Epithelial cell of prostate (primary cell): ENCODE measurements around the gene FAM168A.

Experiments
- DNase-seq: peaks from one replicate; pipeline ENCODE4 v3.0.0-alpha.2; 2011; ENCODE audit warnings: low read depth, low spot score
- H3K27ac ChIP-seq: fragments of 450-650 bp; 2 replicates; pipeline ENCODE4 v1.5.1; 2017; ENCODE audit warnings: mild to moderate bottlenecking

The FAM168A gene

DNA sequence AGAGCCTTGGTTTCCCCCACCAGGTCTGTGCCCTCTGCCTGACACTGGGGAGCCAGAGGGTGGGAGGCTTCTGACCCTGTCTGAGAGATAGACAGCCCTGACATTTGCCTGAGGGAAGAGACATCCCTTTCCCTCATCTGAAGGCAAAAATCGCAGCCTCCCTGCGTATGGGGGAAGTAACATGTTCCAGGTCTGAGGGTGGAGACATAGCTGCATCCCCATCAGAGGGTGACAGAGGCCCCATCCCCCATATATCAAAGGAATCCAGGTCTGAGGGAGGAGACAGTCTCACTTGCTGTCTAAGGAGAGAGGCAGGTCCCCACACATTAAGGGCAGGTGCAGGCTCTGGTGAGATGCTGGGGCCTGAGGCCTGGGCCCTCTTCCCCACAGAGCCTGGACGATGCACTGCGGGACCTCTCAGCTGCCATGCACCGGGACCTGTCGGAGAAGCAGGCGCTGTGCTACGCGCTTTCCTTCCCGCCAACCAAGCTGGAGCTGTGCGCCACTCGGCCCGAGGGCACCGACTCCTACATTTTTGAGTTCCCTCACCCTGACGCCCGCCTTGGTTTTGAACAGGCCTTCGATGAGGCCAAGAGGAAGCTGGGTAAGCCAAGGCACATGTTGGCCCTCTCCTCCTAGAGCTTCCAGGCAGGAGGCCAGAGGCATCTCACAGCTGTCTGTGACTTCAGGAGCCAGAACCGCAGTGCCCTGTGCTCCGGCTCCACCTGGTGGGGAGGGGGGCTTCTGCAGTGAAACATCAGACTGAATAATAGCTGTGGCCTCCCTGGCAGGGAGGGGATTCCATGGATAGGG lies 237.8 kb downstream of the FAM168A start:
- H3K27ac ChIP-seq = no peak overlapping the region
- DNase-seq = no peak

DNA sequence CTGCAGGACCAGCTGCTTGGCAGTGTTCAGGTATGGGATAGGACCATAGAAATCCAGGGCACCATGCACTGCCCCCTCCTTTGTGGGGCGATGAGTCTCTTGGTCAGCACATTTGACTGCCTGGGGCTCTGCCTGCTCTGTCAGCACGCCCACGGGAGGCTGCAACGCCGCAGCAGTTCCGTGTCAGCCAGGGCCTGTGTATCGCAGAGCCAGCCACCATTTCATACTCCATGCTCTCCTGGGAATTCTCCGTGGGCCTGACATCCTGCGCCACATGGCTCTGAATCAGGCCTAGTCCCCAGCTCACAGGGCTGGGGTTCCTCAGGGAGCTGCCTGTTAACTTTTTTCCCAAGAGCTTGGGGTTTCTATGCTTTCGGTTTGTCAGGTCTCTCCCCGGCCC lies 238.6 kb downstream of the FAM168A start:
- DNase-seq = no peak
- H3K27ac ChIP-seq = no peak overlapping the region

- no peak overlapping the region for H3K27ac ChIP-seq
- no peak for DNase-seq
These were observed 239.8 kb downstream of the FAM168A start for GRCh38 chr11:73358071-73358470.

GRCh38 chr11:73356979-73357860 lies 240.7 kb downstream of the FAM168A start:
- no peak for DNase-seq

DNA sequence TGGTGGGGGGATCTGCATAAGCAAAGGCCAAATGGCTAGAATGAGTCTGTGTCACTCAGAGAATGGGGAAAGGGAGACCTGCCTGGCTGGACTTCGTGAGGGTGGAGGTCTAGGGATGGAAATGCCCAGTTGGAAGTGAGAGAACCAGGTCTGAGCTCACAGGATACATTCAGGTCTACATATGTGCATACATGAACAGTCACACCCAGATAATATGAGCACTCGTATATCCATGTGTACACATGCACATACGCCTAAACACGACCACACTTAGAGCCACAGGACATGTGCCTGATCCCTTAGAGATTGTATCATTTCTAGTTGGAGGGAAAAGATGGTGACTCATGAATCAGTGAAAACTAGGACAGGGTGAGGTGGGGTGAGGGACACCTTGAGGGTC lies 242.8 kb downstream of the FAM168A start:
- no peak for DNase-seq

More at GRCh38 chr11:73356979-73357860, 240.7 kb downstream of the FAM168A start:
- no peak overlapping the region for H3K27ac ChIP-seq

GRCh38 chr11:73353422-73353821 lies 244.5 kb downstream of the FAM168A start:
- DNase-seq = no peak
- H3K27ac ChIP-seq = no peak overlapping the region

More for the DNA sequence above, 242.8 kb downstream of the FAM168A start:
- H3K27ac ChIP-seq = no peak overlapping the region

DNA sequence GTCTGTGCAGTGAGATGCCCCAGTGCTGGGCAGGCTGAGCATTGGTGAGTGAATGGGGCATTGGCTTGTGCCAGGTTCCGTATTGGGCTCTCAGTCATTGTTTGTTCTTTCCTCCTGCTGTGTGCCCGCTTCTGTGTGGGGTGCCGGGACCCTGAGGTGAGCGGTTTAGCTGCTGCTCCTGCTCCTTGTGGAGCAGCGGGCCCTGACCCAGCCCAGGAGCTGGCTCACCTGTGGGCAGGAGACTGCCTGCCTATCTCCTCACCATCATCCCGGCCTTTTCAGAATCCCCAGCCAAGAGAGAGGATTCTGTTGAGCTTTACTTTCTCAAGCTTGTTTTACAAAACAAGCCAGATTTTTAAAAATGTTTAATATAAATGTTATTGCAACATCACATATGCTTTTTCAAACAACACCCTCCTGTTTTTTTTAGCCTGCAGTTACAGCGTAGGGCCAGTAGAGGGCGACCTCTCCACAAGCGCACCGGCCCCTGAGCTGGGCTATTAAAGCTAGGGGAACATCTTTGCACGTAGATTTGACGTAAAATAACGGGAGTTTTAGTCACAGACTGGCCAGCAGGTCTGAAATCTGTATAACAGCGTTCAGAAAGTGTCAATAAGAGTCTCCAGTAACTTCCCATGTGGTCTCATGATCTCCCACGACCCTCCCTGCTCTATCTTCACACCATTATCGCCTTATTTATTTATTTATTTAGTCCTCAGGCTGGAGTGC lies 246.8 kb downstream of the FAM168A start:
- H3K27ac ChIP-seq = no peak overlapping the region

More for the DNA sequence above, 246.8 kb downstream of the FAM168A start:
- no peak for DNase-seq
